WTC11 (cell line): ENCODE measurements around the gene PGAP6. TPM values are rescaled to one million over a fixed set of nuclear protein-coding genes. Genes with fewer than 3 reads are reported as not detected.
A peak's percentile ranks its signal among the peaks of the same experiment; 100 is the strongest.
"Not testable (repeated sequence)": the region's sequence is repeated elsewhere in the genome, so short reads cannot be mapped to it uniquely, and the experiment has no call there.

Experiments used
- ATAC-seq: fragments of 200-7000 bp; cut with Tn5 transposase; 2 replicates; pipeline ENCODE4 v1.10.0; 2021; ENCODE audit warnings: mild to moderate bottlenecking, moderate library complexity
- CTCF ChIA-PET: fragments of 300-600 bp; sonication (Branson Sonifier 250); formaldehyde crosslinking; loops from one replicate; lab custom pipeline; 2021; ENCODE audit warnings: antibody characterized with exemption; lab: Charles Lee
- POLR2A ChIA-PET: fragments of 350-600 bp; sonication (Branson Sonifier 250); formaldehyde crosslinking; loops from one replicate; lab custom pipeline; 2021; ENCODE audit warnings: antibody characterized with exemption; lab: Charles Lee
- DNase-seq: peaks from one replicate; pipeline ENCODE4 v3.0.0; 2021; ENCODE audit warnings: low spot score
- H3K27ac Mint-ChIP-seq: 2 replicates; pipeline ENCODE4 v1.8.0; 2021; ENCODE audit warnings: mixed read lengths
- H3K27me3 Mint-ChIP-seq: 2 replicates; pipeline ENCODE4 v1.8.0; 2021; ENCODE audit warnings: low read depth, mild to moderate bottlenecking, moderate library complexity, mixed read lengths
- H3K36me3 Mint-ChIP-seq: 2 replicates; pipeline ENCODE4 v1.8.0; 2021; ENCODE audit warnings: mixed read lengths
- H3K4me1 Mint-ChIP-seq: 2 replicates; pipeline ENCODE4 v1.8.0; 2022; ENCODE audit warnings: mixed read lengths
- H3K4me3 Mint-ChIP-seq: 2 replicates; pipeline ENCODE4 v1.8.0; 2021; ENCODE audit warnings: mild to moderate bottlenecking, moderate library complexity, mixed read lengths
- H3K9me3 Mint-ChIP-seq: 2 replicates; pipeline ENCODE4 v1.8.0; 2021; ENCODE audit warnings: mixed read lengths
- ELF4 ChIP-seq: sonication (generic); formaldehyde crosslinking; IDR thresholded peaks from 2 replicates; pipeline ENCODE4 v1.8.1; 2022; ENCODE audit warnings: low read depth, mild to moderate bottlenecking, moderate library complexity, missing genetic modification reagents
- FOXJ3 ChIP-seq: sonication (generic); formaldehyde crosslinking; IDR thresholded peaks from 2 replicates; pipeline ENCODE4 v1.9.0; 2021; ENCODE audit warnings: missing genetic modification reagents, mild to moderate bottlenecking, borderline replicate concordance
- FOXP1 ChIP-seq: sonication (generic); formaldehyde crosslinking; IDR thresholded peaks from 2 replicates; pipeline ENCODE4 v1.8.0; 2022; ENCODE audit warnings: missing genetic modification reagents, mild to moderate bottlenecking, moderate library complexity, borderline replicate concordance
- GRHL2 ChIP-seq: fragments of 250-450 bp; sonication (Bioruptor Pico); IDR thresholded peaks from 2 replicates; pipeline ENCODE4 v1.8.0; 2022; ENCODE audit warnings: mild to moderate bottlenecking, moderate library complexity; ENCODE audit not compliant: insufficient replicate concordance, severe bottlenecking
- NR3C1 ChIP-seq: sonication (generic); formaldehyde crosslinking; conservative IDR thresholded peaks from 2 replicates; pipeline ENCODE4 v1.8.1; 2023; ENCODE audit warnings: low read depth, mild to moderate bottlenecking, missing genetic modification reagents
- TEAD1 ChIP-seq: sonication (generic); formaldehyde crosslinking; IDR thresholded peaks from 2 replicates; pipeline ENCODE4 v1.8.0; 2022; ENCODE audit warnings: mild to moderate bottlenecking, missing genetic modification reagents
- ZNF232 ChIP-seq: sonication (generic); formaldehyde crosslinking; IDR thresholded peaks from 2 replicates; pipeline ENCODE4 v1.8.0; 2022; ENCODE audit warnings: mild to moderate bottlenecking, missing genetic modification reagents
- total RNA-seq: library from RNA; stranded (reverse); gene quantifications from 3 replicates; pipeline ENCODE4 v1.2.3, GENCODE V29; 2021
- TF ChIP-seq, protein P1 (sequence below): fragments of 250-450 bp; sonication (Bioruptor Pico); IDR thresholded peaks from 2 replicates; pipeline ENCODE4 v2.1.2; 2022; ENCODE audit warnings: mild to moderate bottlenecking, moderate library complexity
- TF ChIP-seq, protein P2 (sequence below): sonication (generic); formaldehyde crosslinking; IDR thresholded peaks from 2 replicates; pipeline ENCODE4 v1.8.1; 2022; ENCODE audit warnings: mild to moderate bottlenecking, moderate library complexity, missing genetic modification reagents
- TF ChIP-seq, protein P3 (sequence below): sonication (generic); formaldehyde crosslinking; IDR thresholded peaks from 2 replicates; pipeline ENCODE4 v1.8.0; 2022; ENCODE audit warnings: missing genetic modification reagents
- TF ChIP-seq, protein P4 (sequence below): fragments of 200-600 bp; IDR thresholded peaks from 2 replicates; pipeline ENCODE4 v1.8.0; 2022; ENCODE audit warnings: antibody characterized with exemption
- TF ChIP-seq, protein P5 (sequence below): sonication (generic); formaldehyde crosslinking; IDR thresholded peaks from 2 replicates; pipeline ENCODE4 v1.8.1; 2022; ENCODE audit warnings: missing genetic modification reagents, borderline replicate concordance
- TF ChIP-seq, protein P6 (sequence below): sonication (generic); formaldehyde crosslinking; IDR thresholded peaks from 2 replicates; pipeline ENCODE4 v1.8.1; 2023; ENCODE audit warnings: mild to moderate bottlenecking, missing genetic modification reagents, moderate library complexity
- TF ChIP-seq, protein P7 (sequence below): fragments of 250-450 bp; sonication (Bioruptor Pico); IDR thresholded peaks from 2 replicates; pipeline ENCODE4 v1.9.0; 2021; ENCODE audit warnings: mild to moderate bottlenecking
- TF ChIP-seq, protein P8 (sequence below): fragments of 250-450 bp; sonication (Bioruptor Pico); IDR thresholded peaks from 2 replicates; pipeline ENCODE4 v1.8.0; 2021; ENCODE audit warnings: mild to moderate bottlenecking

Gene PGAP6
- total RNA-seq, 1 experiment from 2014 or later, result 108 TPM

DNA sequence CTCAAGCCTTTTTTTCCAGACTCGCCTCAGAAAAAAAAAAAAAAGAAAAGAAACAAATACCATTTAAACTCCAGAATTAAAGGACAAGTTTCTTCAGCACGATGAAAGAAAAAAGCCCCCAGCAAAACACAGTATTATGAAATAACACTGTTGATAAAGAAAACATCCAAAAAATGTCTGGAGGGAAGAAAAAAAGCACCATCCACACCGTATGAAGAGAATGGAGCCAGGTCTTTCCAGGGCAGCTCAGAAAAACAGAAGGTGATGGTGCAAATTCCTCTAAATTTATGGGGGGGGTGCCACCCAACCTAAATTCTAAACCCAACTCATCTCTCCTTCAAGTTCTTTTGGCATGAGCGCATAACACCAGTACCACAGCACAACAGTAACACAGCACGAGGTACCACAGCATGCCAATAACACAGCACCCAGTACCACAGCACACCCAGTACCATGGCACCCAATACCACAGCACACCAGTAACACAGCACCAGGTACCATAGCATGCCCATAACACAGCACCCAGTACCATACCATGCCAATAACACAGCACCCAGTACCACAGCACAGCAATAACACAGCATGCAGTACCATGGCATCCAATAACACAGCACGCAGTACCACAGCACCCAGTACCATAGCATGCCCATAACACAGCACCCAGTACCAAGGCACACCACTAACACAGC lies 48.2 kb downstream of the PGAP6 start:
- DNase-seq (no peak), ATAC-seq (no peak)
- H3K27ac Mint-ChIP-seq, result peak overlapping the region; percentile 65; the same call in 1 of the 2 replicates
- POLR2A ChIA-PET, result no interaction called here
- H3K27me3 Mint-ChIP-seq, result no peaks in the 10 kb centered on the region
- H3K4me3 Mint-ChIP-seq, result no peak overlapping the region
- no peaks in the 10 kb centered on the region for H3K36me3 Mint-ChIP-seq
- peaks cover 8% of the 10 kb centered on the region for H3K4me1 Mint-ChIP-seq
- peaks cover 5% of the 10 kb centered on the region; the same call in 1 of the 2 replicates for H3K9me3 Mint-ChIP-seq
- TF ChIP-seq, protein P1, sequence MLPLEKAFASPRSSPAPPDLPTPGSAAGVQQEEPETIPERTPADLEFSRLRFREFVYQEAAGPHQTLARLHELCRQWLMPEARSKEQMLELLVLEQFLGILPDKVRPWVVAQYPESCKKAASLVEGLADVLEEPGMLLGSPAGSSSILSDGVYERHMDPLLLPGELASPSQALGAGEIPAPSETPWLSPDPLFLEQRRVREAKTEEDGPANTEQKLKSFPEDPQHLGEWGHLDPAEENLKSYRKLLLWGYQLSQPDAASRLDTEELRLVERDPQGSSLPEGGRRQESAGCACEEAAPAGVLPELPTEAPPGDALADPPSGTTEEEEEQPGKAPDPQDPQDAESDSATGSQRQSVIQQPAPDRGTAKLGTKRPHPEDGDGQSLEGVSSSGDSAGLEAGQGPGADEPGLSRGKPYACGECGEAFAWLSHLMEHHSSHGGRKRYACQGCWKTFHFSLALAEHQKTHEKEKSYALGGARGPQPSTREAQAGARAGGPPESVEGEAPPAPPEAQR (CRISPR knock-in tag), result no peak
- TF ChIP-seq, protein P2, sequence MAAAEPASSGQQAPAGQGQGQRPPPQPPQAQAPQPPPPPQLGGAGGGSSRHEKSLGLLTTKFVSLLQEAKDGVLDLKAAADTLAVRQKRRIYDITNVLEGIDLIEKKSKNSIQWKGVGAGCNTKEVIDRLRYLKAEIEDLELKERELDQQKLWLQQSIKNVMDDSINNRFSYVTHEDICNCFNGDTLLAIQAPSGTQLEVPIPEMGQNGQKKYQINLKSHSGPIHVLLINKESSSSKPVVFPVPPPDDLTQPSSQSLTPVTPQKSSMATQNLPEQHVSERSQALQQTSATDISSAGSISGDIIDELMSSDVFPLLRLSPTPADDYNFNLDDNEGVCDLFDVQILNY (CRISPR knock-in tag), result no peak
- TF ChIP-seq FOXJ3 (CRISPR knock-in tag) (no peak), GRHL2 (CRISPR knock-in tag) (no peak), FOXP1 (CRISPR knock-in tag) (no peak), TEAD1 (CRISPR knock-in tag) (no peak), NR3C1 (no peak), ELF4 (CRISPR knock-in tag) (no peak), ZNF232 (CRISPR knock-in tag) (no peak)
- TF ChIP-seq, protein P3, sequence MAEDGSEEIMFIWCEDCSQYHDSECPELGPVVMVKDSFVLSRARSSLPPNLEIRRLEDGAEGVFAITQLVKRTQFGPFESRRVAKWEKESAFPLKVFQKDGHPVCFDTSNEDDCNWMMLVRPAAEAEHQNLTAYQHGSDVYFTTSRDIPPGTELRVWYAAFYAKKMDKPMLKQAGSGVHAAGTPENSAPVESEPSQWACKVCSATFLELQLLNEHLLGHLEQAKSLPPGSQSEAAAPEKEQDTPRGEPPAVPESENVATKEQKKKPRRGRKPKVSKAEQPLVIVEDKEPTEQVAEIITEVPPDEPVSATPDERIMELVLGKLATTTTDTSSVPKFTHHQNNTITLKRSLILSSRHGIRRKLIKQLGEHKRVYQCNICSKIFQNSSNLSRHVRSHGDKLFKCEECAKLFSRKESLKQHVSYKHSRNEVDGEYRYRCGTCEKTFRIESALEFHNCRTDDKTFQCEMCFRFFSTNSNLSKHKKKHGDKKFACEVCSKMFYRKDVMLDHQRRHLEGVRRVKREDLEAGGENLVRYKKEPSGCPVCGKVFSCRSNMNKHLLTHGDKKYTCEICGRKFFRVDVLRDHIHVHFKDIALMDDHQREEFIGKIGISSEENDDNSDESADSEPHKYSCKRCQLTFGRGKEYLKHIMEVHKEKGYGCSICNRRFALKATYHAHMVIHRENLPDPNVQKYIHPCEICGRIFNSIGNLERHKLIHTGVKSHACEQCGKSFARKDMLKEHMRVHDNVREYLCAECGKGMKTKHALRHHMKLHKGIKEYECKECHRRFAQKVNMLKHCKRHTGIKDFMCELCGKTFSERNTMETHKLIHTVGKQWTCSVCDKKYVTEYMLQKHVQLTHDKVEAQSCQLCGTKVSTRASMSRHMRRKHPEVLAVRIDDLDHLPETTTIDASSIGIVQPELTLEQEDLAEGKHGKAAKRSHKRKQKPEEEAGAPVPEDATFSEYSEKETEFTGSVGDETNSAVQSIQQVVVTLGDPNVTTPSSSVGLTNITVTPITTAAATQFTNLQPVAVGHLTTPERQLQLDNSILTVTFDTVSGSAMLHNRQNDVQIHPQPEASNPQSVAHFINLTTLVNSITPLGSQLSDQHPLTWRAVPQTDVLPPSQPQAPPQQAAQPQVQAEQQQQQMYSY (CRISPR knock-in tag), result no peak
- TF ChIP-seq, protein P4, sequence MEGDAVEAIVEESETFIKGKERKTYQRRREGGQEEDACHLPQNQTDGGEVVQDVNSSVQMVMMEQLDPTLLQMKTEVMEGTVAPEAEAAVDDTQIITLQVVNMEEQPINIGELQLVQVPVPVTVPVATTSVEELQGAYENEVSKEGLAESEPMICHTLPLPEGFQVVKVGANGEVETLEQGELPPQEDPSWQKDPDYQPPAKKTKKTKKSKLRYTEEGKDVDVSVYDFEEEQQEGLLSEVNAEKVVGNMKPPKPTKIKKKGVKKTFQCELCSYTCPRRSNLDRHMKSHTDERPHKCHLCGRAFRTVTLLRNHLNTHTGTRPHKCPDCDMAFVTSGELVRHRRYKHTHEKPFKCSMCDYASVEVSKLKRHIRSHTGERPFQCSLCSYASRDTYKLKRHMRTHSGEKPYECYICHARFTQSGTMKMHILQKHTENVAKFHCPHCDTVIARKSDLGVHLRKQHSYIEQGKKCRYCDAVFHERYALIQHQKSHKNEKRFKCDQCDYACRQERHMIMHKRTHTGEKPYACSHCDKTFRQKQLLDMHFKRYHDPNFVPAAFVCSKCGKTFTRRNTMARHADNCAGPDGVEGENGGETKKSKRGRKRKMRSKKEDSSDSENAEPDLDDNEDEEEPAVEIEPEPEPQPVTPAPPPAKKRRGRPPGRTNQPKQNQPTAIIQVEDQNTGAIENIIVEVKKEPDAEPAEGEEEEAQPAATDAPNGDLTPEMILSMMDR, result no peak
- TF ChIP-seq, protein P5, sequence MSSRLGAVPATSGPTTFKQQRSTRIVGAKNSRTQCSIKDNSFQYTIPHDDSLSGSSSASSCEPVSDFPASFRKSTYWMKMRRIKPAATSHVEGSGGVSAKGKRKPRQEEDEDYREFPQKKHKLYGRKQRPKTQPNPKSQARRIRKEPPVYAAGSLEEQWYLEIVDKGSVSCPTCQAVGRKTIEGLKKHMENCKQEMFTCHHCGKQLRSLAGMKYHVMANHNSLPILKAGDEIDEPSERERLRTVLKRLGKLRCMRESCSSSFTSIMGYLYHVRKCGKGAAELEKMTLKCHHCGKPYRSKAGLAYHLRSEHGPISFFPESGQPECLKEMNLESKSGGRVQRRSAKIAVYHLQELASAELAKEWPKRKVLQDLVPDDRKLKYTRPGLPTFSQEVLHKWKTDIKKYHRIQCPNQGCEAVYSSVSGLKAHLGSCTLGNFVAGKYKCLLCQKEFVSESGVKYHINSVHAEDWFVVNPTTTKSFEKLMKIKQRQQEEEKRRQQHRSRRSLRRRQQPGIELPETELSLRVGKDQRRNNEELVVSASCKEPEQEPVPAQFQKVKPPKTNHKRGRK, result no peak
- TF ChIP-seq, protein P6, sequence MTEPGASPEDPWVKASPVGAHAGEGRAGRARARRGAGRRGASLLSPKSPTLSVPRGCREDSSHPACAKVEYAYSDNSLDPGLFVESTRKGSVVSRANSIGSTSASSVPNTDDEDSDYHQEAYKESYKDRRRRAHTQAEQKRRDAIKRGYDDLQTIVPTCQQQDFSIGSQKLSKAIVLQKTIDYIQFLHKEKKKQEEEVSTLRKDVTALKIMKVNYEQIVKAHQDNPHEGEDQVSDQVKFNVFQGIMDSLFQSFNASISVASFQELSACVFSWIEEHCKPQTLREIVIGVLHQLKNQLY, result no peak
- TF ChIP-seq, protein P7, sequence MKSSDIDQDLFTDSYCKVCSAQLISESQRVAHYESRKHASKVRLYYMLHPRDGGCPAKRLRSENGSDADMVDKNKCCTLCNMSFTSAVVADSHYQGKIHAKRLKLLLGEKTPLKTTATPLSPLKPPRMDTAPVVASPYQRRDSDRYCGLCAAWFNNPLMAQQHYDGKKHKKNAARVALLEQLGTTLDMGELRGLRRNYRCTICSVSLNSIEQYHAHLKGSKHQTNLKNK (CRISPR knock-in tag), result no peak
- TF ChIP-seq, protein P8, sequence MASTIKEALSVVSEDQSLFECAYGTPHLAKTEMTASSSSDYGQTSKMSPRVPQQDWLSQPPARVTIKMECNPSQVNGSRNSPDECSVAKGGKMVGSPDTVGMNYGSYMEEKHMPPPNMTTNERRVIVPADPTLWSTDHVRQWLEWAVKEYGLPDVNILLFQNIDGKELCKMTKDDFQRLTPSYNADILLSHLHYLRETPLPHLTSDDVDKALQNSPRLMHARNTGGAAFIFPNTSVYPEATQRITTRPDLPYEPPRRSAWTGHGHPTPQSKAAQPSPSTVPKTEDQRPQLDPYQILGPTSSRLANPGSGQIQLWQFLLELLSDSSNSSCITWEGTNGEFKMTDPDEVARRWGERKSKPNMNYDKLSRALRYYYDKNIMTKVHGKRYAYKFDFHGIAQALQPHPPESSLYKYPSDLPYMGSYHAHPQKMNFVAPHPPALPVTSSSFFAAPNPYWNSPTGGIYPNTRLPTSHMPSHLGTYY (CRISPR knock-in tag), result no peak
- CTCF ChIA-PET, result interaction anchor here (0.6 kb wide), 1 partner anchor 8 kb away, joined by 3 read pairs; no protein-coding TSS in a partner anchor

DNA sequence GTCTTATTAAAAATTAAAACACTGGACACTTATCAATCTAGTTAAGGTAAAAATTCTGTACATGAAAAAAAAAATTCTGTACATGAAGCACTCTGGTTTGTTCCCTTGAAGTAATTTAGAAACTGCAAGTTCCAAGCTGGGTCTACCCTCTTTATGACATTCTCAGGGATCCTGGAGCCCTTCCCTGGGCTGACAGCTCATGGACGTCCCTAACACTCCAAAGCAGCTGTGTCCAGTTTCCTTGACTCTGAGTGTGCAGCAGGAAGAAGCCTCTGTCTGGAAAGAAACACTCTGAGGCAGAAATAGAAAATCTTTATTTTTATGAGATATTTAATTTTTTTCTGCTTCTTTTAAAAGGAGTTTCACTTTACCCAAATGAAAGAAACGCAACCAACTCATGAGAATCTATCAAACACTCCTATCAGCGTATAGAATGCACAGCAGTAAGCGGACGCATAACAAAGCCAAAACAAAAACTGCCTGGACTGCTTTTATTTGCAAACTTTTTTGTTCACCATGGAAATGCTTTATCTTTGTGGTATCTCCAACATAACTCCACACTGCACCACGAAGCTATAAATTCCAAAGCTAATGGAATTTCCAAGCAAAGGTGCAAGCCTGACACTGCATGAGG lies 50.5 kb downstream of the PGAP6 start:
- ChIA-PET CTCF (interaction anchor here (0.9 to 1.2 kb wide), 3 partner anchors 10 to 22 kb away, joined by 3 to 6 read pairs (median 5); no protein-coding TSS in a partner anchor), POLR2A (interaction anchor here (0.7 kb wide), 1 partner anchor 9 kb away, joined by 3 read pairs; no protein-coding TSS in a partner anchor)
- not testable (repeated sequence) for ATAC-seq, H3K9me3 Mint-ChIP-seq, H3K4me1 Mint-ChIP-seq, H3K27me3 Mint-ChIP-seq, H3K36me3 Mint-ChIP-seq, H3K4me3 Mint-ChIP-seq, DNase-seq
- peak overlapping the region; percentile 65 for H3K27ac Mint-ChIP-seq
